Measurements from ENCODE around the gene TGFBR3.

GRCh38 chr1:91829293-91830153 lies 56.4 kb downstream of the TGFBR3 start:
- TF ChIP-seq CTCF (conservative IDR thresholded peaks at IDR 0.05; ENCODE audit: low read depth, low read length) (no peak), EZH2 (IDR thresholded peaks at IDR 0.05; ENCODE audit: borderline replicate concordance, low read depth, low read length, poor library complexity, severe bottlenecking) (no peak)

All from A673 (cell line).